Pericardium fibroblast (primary cell): Measurements from ENCODE around the gene TRMU. TPM values are rescaled to one million over a fixed set of nuclear protein-coding genes. Genes with fewer than 3 reads are reported as not detected.

ENCODE experiments used
- total RNA-seq: library from RNA; depleted of rRNA; stranded (reverse); fragments of >200 nt; gene quantifications from 2 replicates; pipeline ENCODE4 v1.2.3, GENCODE V29; 2015

TRMU gene, protein sequence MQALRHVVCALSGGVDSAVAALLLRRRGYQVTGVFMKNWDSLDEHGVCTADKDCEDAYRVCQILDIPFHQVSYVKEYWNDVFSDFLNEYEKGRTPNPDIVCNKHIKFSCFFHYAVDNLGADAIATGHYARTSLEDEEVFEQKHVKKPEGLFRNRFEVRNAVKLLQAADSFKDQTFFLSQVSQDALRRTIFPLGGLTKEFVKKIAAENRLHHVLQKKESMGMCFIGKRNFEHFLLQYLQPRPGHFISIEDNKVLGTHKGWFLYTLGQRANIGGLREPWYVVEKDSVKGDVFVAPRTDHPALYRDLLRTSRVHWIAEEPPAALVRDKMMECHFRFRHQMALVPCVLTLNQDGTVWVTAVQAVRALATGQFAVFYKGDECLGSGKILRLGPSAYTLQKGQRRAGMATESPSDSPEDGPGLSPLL
- total RNA-seq = 19.2 and 20.9 TPM in 2 replicates

DNA sequence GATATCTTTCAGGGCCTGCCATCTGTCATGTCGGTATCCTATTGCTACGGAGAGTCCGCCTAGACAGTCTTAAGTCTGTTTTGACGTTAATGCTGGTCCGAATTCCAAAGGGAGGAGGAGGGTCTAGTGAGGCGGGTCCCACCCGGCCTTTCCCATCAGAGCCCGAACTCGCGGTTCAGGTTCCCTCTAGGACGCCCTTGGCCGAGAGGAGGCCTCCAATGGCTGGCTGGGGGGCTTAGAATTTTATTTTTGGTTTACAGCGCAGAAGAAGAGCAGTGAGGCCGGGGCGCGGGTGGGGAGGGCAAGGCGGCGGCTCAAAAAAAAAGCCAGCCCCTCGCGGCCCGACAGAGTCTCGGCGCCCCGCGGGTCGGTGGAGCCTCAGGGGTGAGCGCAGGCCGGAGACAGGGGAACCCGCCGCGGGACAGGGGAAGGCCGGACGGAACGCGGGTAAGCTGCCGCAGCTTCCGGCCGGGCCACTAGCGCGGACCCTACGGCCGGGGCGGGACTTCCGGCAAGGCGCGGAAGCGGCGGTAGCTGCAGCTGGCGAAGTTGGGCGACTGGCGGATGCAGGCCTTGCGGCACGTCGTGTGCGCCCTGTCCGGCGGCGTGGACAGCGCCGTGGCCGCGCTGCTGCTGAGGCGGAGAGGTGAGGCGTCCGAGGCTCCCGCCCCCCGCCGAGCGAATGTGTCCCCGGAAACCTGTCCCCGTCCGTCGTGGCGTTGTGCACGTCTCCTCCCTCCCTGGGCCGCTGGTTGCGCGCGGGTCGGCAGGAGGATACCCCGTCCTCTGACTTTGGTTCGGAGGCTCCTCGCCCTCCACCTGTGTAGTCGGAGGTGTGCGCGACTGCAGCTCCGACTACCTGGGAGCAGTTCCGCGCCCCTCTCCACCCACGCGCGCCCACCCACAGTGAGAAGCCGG is at the start of gene TRMU:
TSS of gene TRMU (plus strand) at position 514 of the 918 bp plus-strand sequence. CDS start at position 565, 51 bp downstream.

DNA sequence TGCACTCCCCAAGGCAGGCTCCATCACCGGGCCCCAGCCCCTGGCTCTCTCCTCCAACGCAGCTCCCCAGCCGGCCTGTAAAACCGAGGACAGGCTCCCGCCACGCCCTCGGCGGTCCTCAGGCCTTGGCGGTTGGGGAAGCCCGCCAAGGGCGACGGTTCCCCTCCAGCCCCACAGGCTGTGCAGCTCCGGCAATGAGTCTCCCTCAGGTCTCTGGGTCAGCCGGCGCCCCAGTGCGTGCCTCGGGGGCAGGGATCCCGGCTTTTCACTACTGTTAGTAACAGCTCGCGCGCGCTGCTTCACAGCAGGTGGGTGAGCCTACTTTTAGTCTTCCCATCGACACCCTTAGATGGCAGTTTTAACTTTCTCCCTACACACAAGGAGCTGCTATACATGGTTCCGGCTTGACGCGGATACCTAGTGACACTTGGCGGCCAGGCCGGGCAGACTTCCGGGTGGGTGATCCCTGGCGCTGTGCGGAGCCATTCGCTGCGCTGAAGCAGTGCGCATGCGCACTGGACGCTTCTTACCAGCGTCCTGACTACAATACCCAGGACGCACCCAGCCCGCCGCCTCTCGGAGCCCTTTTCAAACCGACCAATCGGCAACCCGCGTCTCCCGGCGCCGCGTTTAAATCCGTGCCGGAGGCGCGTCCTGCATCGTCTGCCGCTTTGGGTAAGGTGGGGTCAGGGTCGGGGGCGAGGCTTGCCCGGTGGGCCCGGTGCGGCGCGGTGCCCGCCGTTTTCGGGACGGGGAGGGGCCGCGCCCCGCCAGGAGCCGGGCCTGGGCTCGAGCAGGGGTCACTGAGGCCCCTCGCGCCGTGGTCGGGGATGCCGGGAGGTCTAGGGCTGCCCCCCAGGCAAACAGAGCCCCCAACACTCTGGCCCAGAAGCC is 39.0 kb upstream of the TRMU start, which contains the start of gene GTSE1:
TSS of gene GTSE1 (plus strand) at position 614 of the 894 bp plus-strand sequence. CDS start 531 bp downstream, outside the sequence.

Other genes with a start within 250 kb of the TRMU start
- gene PPARA, start 185.2 kb upstream of the TRMU start, total RNA-seq = 8.1 and 13.8 TPM in 2 replicates
- 10.7 and 18.0 TPM in 2 replicates for gene CDPF1, start 85.4 kb upstream of the TRMU start, total RNA-seq
- gene PKDREJ, start 72.4 kb upstream of the TRMU start, total RNA-seq = under 0.01 TPM in 1 of 2 replicates, not detected in the other
- gene TTC38, start 67.7 kb upstream of the TRMU start, total RNA-seq = 35.4 and 58.6 TPM in 2 replicates
- 0.60 and 0.82 TPM in 2 replicates for gene GTSE1, start 38.8 kb upstream of the TRMU start, total RNA-seq
- 1.1 and 2.8 TPM in 2 replicates for gene CELSR1, start 201.9 kb downstream of the TRMU start, total RNA-seq